GM19240 (cell line): ENCODE data around the gene PPP1R26.
"Not testable (repeated sequence)": the region's sequence is repeated elsewhere in the genome, so short reads cannot be mapped to it uniquely, and the experiment has no call there.

ENCODE experiments used
- DNase-seq: peaks from one replicate; pipeline ENCODE4 v3.0.0; 2011; ENCODE audit warnings: low spot score; ENCODE audit not compliant: insufficient read length

PPP1R26 gene

DNA sequence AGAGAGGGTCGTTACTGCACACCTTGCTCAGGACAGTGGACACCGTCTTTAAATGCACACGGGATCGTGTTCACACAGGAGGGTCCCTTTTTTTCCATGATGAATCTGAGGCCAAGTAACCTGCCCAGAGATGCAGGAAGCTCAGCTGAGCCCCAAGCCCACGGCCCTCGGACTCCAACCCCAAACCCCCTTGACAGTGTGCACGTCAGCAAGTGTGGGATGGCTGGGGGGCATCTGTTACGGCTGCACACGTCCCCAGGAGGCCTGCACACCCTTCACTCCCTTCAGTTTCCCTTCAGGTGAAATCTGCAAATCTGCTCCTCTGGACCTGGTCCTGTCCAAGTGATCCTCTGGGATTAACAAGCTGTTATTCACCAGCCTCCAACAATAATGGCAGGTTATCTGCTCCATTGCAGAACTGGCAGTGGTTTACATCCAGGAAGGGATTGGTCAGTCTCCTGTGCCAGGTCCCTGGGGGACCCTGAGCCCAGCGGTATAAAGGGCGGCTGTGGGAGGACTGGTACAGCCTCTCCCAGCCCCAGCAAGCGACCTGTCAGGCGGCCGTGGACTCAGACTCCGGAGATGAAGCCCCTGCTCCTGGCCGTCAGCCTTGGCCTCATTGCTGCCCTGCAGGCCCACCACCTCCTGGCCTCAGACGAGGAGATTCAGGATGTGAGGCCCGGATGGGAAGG, 41.5 kb downstream of the PPP1R26 start, which contains the start of gene LCN1:
Gene LCN1 (plus strand): TSS at position 525 of the 692 bp plus-strand sequence. CDS start 58 bp downstream, at position 583.
- no peak for DNase-seq

DNA sequence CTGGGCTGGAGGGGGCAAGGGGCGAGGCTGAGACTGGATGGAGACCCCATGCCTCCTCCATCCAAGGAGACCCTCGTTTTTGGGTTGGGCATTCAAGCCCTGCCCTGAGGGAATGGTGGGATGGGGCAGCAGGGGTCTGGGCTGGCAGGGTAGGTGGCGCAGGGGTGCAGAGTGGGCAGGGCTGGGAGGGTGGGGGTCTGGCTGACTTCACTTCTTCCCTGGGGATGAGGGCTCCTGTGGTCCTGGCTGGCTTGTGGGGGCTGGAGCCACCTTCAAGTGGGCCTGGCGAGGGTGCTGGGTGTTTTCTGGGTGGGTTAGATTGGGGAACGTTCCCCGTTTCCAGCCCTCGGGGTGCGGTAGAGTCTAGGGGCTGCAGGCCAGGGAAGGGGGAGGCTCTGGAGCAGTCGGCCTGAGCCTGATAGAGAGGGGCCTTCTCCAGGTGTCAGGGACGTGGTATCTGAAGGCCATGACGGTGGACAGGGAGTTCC, 42.1 kb downstream of the PPP1R26 start:
- no peak for DNase-seq

DNA sequence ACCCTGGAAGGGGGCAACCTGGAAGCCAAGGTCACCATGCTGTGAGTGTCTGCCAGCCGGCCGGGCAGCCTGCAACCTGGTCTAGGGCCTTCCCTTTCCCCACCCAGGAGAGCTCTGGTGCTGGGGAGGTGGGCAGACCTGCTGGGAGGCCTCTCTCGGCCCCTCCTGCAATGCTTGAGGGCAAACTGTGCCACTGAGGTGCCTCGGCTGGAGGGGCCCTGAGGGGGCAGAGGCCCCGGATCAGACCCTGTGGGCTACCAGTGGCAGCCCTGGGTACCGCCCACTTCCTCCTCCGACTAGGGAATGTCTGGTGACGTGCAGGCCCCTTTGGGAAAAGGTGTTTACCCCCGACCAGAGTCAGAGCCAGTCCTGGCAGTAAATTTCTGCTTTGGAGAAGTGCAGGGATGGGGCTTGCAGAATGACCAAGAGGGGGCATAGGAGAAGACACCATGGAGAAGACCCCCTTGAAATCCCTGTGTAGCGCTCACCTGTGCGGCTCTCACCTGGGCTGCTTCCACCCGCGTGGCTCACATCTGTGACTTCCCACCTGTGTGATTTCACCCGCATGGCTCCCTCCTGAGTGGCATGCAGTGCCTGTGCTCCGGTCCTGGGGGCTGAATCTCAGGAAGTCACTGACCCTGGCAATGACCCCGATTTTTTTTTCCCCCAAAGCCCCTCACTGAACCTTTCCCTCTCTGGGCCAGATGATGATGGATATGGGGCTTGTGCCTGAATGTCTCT, 42.7 kb downstream of the PPP1R26 start:
- DNase-seq, result no peak

DNA sequence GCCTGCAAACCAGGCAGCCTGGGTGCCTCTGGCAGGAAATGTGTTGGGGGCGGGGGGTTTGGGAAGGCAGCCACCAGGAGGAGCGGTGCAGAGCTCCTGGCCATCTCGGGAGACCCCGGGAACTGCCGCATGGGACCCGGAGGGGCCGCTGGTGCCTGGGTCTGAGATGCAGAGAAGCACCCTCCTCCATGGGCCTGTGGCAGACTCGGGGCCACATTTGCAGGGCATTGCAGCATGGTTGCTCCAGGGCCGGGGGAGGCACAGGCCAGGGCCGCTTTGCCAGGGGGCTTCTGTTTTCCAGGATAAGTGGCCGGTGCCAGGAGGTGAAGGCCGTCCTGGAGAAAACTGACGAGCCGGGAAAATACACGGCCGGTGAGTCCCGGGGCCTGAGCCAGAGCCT, 43.3 kb downstream of the PPP1R26 start:
- DNase-seq, result no peak

DNA sequence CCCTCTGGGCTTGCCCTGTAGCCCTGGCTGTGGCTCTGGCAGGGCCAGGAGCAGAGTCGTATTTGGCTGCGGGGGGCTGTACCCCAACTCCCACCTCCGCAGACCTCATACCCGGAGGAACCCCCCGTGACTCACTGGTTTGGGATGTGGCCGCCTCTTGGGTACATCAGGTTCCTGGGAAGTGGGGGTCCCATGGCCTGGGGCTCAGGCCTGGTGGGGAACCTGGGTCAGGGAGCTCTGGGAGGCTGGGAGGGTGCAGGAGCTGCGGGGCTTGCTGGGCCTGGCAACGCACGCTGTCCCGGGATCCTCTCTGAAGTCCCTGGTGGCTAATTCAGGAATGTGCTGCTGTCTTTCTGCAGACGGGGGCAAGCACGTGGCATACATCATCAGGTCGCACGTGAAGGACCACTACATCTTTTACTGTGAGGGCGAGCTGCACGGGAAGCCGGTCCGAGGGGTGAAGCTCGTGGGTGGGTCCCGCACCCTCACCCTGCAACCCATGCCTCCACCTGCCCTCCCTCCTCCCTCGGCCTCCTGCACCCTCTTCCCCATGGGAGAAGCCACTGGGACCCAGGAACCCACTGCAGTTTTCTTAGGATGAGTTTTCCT, 44.0 kb downstream of the PPP1R26 start:
- no peak for DNase-seq

DNA sequence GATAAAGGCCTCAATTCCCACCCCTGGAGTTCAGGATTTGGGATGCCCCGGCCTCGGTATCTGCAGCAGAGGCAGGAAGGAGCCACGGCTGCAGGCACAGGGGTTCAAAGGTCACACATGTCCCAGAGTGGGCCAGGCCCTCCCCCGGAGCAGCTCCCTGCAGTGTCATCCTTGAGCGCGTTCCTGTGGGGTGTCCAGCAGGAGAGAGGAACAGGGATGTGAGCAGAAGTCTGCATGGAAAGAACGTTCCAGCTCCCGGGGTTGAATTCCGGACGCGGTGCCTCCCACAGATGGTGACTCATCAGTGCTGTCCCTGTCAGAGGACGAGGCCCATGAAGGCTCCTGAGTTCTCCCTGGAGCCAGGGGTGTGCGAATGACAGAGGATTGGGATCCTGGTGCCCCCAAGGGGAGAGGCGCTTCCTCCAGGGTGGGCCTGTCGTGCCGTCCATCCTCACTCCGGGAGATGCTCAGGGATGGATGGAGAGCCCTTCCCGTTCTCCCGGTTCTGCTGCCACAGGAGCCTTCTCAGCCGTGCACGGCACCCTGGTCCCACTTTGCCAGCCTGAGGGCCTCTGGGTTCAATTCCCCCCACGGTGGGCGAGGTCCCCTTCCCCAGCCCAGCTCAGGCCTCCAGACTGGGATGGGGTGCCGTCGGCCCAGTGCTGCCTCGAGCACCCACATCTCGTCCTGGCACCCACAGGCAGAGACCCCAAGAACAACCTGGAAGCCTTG, 44.7 kb downstream of the PPP1R26 start:
- no peak for DNase-seq

DNA sequence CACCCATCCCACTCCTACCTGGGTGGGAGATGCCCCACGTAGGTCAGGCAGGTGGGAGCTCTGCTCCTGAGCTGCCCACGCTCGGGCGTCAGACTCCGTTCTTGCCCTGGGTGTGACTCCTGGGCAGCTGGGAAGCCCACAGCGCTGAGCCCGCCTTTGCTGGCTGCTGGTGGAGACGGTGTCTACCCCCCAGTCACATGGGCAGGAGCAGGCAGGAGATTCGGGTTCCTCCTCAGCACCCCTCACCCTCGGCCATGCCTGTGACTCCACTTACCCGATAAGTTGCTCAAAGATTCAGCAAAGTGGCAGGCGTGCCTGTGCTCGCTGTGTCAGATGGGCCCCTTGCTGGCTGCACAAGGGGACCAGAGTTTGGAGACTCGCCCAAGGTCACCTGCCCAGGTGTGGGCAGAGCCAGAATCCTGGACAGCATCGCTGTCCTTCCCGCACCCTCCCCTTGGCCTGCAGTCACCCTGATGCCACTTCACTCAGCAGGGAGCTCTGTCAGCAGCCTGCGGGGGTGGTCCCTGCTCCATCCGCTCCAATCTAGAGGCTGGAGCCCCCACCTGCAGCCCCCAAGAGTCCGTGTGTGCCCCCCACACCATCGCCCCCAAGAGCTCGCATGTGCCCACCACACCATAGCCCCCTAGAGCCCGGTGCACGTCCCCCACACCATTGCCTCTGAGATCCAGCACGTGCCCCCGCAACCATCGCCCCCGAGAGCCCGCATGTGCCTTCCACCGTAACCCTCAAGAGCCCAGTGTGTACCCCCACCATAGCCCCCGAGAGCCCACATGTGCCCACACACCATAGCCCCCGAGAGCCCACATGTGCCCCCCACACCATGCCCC, 45.9 kb downstream of the PPP1R26 start:
- DNase-seq, result no peak

DNA sequence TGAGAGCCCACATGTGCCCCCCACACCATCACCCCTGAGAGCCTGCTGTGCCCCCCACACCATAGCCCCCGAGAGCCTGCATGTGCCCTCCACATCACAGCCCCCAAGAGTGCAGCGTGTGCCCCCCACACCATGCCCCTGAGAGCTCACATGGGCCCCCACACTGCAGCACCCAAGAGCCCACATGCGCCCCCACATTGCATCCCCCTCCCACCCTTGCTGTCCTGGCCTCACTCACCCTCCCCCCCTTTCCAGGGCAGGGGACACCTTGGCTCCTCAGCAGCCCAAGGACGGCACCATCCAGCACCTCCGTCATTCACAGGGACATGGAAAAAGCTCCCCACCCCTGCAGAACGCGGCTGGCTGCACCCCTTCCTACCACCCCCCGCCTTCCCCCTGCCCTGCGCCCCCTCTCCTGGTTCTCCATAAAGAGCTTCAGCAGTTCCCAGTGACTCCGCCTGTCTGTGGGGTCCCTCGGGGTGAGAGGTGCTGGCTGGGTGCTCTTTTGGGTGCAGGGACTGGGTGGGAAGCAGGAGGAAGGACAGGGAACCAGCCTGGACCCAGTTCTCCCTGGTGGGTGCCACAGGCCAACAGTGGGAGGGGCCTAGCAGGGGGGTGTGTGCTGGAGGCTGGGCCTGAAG, 46.6 kb downstream of the PPP1R26 start:
- no peak for DNase-seq

DNA sequence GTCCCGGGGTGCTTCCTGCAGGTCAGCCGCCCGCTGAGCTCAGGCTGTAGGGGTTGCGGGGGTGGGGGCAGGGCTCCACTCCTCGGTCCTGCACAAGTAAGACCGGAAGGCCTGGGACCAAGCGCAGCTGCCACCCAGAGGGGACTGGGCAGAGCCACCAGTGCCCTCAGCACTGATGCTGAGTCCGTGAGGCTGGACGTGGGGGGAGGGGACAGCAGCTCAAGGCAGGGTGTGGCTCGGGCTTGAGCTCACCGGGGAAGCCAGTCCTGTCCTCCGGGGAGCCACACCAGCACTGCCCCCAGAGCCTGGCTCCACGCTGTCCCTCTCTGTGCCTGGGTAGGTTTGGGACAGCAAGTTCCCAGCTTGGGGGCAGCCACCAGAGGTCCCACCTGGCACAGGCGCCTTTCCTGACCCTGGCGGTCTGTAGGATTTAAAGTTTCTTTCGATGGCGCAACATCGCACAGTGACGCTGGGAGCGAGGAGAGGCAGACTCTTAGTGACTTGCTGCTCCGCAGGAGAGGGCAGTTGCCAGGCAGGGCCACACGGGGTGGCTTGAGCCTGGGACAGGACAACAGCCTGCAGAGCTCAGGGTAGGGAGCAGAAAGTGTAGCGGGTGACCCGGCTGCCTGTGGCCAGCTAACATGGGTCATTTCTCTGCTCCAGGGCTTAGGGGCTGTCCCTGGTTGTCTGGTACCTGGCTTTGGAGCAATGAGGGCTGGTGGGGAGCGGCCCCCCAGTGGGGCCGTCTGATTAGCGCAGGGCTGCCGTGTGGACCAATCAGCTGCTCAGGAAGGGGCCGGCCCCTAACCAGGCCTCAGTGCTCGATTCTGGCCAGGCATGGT, 47.4 kb downstream of the PPP1R26 start:
- no peak for DNase-seq

DNA sequence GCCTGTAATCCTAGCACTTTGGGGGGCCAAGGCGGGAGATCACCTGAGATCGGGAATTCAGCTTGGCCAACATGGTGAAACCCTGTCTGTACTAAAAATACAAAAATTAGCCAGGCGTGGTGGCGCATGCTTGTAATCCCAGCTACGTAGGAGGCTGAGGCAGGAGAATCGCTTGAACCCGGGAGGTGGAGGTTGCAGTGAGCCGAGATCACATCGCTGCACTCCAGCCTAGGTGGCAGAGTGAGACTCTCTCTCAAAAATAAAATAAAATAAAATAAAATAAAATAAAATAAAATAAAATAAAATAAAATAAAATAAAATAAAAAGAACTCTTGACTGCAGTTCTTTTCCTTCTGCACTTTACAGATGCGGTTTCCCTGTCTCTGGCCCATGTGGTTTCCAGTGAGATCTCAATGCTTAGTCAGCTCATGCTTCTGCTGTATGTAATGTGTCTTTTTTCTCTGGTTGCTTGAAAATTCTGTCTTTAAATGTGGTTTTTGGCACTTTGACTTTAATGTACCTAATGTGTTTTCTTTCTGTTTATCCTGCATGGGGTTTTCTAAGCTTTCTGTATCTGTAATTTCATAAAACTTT, 49.4 kb downstream of the PPP1R26 start:
- not testable (repeated sequence) for DNase-seq

DNA sequence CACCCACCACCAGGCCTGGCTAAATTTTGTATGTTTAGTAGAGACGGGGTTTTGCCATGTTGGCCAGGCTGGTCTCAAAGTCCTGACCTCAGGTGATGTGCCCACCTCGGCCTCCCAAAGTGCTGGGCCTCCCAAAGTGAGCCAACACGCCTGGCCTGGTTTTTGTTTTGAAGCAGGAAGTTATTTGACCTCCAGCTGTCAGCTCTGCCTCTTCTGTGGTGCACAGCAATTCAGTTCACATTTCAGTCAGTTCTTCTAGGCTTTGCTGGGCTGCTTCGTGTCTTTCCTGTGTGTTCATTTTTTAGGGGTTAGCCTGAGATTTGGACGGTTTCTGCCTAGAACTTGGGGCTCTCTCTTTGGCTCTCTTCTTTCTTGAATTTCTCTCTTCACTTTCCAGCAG, 50.6 kb downstream of the PPP1R26 start:
- no peak for DNase-seq

DNA sequence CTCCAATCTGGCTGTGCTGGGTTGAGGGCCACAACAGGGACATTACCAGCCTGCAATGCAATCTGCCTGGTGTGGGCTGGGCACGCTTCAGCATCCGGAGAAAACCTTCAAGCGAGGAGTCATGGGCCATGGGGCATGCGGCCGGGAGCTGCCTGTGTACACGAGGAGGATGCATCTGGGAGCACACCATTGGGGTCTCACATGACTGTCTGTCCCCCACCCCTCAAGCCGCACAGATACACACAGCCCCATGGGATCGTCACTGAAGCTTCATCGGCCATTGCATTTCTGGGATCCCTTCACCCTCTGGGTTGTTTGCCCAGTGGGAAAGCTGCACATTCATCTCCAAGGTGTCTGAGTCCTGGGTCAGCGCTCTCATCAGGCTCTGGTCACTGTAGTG, 51.5 kb downstream of the PPP1R26 start:
- no peak for DNase-seq

DNA sequence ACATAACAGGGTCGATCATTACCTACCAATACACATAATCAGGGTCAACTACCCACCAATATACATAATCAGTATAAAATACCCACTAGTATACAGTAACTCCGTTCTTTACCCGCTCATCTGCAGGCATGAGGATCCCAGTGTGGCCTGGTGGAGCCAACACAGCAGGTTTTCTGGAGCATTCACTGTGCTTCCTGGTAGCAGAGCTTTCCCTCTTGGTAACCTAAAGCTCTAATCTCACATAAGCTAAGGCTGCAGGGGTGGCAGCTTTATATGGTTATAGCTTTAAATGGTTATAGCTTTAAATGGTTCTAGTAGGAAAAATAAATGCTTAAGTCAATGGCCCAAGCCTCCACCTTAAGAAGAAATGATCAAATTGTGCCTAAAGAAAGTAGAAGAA, 53.5 kb downstream of the PPP1R26 start:
- DNase-seq, result no peak

DNA sequence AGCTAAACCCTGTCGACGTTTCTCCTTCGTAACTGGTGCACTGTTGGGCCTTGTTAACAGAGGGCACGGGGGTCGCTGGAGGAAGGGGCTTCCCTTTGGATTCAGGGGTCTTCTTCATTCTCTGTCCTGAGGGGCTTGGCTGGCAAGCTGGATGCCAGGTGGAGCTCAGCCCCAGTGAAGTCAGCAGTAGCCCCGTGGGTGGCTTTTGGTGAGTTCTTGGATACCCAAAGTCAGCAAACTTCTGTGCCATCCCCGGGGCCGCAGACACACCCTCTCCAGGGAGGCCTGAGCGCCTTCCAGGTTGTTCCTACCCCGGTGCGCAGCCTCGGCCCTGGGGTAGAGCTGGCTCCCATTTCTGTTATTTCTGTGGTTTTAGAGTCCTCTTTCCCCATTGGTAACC, 54.1 kb downstream of the PPP1R26 start:
- no peak for DNase-seq

DNA sequence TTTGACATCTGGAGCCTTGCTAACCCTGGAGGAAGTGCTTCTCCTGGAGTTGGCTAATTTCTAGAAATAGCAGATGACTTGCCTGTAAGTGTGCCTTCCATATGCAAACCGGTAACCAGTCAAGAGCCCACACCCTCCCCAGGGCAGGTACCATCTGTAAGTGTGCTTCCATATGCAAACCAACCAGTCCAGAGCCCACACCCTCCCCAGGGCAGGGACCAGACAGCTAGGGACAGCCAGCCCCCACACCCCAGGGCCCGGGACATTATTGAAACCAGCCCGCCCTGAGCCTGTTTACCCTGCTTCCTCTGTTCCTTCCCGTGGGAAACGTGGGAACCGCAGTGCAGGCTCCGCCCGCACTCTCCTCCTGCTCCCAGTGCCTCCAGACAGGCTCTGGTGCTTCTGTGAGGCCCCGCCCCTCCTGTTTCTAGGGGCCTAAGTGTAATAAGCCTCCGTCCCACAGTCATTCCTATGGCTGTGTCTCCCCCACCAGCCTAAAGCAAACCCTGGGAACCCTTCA, 54.7 kb downstream of the PPP1R26 start:
- not testable (repeated sequence) for DNase-seq

DNA sequence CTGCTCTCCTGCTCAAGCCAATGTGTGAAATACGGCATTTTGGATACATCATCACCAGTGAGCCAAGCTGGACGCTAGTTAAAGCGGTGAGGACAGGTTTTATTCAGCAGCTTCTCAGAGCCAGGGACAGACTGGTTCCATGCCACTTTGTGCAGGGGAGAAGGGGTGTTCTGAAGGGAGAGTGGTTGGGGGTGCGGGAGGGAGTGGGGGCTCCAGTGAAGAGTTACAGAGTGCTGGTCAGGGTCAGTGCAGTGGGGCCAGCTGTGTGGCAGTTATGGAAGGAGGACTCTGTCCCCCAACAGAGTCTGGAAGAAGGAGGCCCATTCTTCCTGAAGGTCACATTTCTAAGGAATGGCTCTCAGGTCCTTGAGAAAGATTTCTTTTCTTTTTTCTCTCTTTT, 55.2 kb downstream of the PPP1R26 start:
- not testable (repeated sequence) for DNase-seq

DNA sequence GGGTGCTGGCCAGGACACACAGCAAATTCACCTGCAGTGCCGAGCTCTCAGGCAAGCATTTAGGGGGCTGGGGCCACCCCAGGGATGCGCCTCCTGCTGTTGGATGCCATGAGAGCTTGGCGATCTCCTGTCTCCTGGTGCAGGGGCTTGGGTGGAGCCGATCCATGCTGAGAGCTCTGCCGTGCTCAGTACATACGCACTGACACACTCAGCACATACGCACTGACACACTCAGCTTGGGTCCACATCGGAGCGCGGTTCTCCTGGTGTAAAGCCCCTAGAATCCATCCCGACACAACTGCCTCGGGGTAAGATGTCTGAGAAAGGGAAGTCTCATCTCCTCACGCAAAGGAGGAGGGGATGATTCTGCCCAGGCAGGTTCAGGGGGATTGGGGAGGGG, 56.0 kb downstream of the PPP1R26 start:
- DNase-seq, result not testable (repeated sequence)

DNA sequence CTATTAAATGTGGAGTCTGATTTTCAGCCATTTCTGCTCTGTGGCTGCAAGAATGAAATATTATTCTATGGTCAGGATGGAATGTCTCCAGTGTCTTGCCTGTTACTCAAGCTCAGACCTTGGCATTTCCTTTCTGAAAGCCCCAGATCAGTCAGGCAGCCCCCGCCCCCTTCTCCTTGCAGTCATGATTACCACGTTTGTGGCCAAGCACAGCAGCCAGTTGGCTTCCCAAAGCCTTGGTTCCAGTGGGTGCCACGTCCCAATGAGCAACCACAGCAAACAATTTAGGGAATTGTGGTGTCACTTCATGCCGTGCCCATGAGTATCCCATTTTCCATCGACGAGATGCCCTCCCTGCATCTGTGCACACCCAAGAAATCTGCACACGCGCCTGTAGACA, 56.6 kb downstream of the PPP1R26 start:
- no peak for DNase-seq
